ENCODE results near the gene SNX20.

SNX20 gene, protein sequence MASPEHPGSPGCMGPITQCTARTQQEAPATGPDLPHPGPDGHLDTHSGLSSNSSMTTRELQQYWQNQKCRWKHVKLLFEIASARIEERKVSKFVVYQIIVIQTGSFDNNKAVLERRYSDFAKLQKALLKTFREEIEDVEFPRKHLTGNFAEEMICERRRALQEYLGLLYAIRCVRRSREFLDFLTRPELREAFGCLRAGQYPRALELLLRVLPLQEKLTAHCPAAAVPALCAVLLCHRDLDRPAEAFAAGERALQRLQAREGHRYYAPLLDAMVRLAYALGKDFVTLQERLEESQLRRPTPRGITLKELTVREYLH

DNA sequence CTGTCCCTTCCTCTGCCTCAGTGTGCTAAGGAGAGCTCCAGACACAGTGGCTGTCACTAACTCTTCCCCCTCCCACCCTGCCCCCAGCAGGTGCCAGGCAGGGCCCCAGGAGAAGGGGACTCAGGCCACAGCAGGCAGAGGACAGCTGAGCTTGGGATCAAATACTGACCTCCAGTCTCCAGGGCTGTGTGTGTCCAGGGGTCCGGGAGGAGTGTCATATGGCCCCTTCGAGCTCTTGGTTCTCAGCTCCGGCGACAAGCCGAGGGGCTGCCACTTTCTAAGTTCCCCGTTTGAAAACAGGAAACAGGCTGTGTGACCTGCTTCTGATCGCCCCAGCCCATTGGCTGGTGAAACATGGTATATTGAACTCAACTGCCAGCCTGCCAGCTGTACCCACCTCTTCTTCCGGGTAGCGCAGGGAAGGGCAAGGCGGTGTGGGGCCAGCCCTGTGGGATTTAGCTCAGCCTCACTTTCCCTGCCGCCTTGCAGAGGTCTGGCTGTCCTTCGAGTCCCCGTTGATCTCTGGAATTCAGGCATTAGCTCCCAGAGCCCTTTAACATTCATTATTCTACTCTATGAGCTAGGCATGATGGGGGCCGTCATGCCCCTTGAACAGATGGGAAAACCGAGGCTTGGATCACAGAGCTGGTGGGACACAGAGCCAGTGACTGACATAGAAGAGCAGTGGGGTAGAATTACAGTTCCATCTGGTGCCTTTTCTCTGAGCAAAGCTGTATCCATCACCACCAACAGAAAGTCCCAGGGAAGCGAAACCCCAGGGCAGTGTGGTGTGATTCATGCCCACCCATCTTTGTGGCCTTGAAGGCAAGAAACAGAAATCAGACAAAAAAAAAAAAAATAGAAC, at the start of gene SNX20:
Gene SNX20, minus strand, starts transcription at position 292 of the 865 bp plus-strand sequence. CDS start 3,786 bp downstream, outside the sequence.
- FAIRE-seq (no peak), DNase-seq (ENCODE audit: low spot score) (no peak)

DNA sequence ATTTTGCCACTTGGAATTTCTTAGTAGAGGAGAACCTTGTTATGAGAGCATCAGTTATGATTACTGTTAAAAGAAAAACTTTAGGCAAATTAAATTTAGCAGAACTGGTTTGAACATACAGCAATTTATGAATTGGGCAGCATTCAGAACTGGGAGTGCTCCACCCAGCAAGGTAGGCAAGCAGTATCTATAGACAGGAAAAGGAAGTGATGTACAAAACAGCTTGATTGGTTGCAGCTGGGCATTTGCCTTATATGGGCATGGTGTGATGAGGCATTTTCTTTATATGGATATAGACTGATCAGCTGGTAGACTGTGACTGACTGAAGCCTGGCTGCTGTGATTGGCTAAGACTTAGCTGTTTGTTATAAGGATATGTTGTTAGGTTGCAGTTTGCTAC, 43.2 kb upstream of the SNX20 start:
- no peak for DNase-seq (ENCODE audit: low spot score)
- FAIRE-seq, result no peak

DNA sequence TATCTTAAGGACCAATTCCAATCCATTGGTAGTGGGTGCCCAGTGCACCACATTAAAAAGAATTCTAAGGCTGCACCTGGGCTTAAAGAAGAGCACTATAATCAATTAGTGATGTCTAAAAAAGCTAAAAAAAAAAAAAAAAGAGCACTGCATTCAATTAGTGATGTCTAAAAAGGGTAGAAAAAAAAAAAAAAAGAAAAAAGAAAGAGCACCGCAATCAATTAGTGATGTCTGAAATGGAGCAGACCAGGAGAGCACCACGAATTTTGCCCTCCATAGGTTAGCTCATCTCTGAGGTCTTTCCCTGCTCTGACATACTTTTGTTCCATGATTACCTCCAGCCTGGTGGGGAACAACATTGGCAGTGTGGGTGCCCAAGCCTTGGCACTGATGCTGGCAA, 41.8 kb upstream of the SNX20 start:
- FAIRE-seq (no peak), DNase-seq (ENCODE audit: low spot score) (no peak)

DNA sequence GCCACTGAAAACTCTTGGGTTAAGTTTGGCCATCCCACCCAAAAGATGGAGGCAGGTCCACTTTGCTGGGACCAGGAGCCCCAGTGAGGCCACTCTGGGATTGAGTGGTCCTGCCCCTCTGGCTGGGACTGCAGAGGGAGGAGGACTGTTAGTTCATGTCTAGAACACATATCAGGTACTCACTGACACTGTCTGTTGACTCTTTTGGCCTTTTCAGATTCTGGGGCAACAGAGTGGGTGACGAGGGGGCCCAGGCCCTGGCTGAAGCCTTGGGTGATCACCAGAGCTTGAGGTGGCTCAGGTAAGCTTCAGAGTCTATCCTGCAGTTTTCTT, 41.3 kb upstream of the SNX20 start:
- DNase-seq (ENCODE audit: low spot score), result no peak
- no peak for FAIRE-seq

DNA sequence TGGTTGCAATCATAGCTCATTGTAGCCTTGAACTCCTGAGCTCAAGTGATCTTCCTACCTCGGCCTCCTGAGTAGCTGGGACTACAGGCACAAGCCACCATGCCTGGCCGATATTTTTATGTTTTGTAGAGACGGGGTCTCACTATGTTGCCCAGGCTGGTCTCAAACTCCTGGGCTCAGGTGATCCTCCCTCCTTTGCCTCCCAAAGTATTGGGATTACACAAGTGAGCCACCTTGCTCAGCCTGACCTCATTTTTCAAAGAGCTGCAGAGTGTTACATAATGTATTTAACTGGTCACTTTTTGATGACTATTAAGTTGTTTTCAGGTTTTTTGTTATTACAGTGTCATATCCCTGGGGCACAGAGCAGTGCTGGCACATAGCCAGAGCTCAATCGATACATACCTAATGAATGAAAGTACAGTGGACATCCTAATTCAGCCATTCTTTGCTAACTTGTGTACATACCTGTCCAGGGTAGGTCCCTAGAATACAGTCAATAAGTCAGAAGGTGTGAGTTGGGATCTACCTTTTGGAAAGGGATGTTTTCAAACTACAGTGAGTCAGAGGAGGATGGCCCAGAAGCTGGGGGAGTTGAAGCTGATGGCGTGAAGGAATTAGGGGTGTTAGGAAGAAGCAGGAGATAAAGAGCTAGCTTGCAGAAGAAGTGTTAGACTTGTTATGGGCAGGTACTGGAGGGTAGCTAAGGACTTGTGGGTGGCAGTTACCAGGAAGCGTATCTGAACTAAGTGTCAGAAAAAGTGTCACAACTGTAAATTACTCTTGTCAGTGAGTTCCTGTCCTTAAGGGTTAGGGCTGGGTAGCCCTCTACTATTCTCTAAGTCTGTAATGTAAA, 40.7 kb upstream of the SNX20 start:
- DNase-seq (ENCODE audit: low spot score) (no peak), FAIRE-seq (no peak)

DNA sequence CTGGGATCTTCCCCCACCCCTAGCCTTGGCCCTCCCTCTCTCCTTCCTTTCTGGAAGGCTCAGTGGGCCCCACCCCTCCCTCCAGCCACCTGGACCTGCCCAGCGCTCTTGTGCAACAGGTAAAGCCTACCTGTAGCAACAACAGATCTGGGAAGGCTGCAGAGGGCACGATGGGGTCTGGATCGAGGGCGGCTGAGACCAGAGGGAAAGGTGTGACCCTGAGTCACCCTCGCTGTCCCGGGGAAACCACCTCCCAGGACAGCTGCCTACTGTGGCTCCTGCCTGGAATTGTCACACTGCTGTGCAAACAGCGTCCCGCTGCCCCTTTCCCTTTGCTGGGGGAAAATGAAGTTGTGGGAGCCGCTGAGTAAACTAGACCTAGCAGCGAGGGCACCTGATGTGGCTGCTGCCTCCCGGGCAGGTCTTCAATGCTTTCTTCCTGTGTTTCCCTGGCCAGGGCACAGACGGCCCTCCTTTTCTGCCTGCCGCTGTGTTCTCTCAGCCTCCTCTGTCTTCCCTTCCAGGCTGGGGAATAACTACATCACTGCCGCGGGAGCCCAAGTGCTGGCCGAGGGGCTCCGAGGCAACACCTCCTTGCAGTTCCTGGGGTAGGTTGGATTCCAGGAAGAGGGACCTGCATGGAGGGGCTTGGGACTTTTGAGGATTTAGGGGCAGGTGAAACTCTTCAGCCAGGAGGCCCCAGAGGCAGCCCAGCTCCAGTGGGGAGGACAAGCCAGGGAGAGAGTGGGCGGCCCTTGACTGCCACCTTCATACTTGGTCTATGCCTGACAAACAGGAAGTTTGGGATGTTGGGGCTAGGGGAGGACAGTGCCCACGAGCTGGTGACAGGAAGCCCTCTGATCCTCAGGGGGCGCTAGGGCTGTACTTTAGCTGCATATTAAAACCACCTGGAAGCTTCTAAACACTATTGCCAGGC, 38.6 kb upstream of the SNX20 start:
- FAIRE-seq (no peak), DNase-seq (ENCODE audit: low spot score) (no peak)

DNA sequence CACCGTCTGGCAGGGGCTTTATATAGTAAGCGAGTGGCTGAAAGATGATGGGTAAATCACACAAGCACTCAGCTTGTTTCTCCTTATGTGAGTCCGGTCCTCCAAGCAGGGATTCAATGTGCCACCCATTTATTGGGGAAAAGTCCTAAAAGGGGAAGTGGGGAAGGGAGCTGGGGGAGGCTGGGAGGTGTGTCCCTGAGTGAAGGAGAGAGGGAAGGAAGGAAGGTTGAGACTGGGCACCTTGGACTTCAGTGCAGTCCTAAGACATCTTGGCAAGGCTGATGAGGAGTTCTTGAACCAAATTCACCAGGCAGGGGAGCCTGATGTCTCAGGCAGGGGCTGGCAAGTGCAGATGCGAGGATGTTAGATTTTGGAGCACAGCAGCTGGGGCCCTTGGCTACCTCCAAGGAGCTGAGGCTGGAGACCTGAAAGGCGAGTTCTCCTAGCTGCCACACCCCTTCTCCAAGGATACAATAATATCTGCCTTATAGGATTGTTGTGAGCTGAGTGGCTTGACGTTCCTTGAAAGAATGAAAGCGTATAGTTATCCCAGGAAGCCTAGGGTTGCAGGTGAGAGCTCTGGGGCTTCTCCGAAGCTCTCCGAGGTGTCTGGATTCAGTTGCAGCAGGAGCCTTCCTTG, 37.8 kb upstream of the SNX20 start:
- DNase-seq (ENCODE audit: low spot score) (no peak), FAIRE-seq (no peak)

DNA sequence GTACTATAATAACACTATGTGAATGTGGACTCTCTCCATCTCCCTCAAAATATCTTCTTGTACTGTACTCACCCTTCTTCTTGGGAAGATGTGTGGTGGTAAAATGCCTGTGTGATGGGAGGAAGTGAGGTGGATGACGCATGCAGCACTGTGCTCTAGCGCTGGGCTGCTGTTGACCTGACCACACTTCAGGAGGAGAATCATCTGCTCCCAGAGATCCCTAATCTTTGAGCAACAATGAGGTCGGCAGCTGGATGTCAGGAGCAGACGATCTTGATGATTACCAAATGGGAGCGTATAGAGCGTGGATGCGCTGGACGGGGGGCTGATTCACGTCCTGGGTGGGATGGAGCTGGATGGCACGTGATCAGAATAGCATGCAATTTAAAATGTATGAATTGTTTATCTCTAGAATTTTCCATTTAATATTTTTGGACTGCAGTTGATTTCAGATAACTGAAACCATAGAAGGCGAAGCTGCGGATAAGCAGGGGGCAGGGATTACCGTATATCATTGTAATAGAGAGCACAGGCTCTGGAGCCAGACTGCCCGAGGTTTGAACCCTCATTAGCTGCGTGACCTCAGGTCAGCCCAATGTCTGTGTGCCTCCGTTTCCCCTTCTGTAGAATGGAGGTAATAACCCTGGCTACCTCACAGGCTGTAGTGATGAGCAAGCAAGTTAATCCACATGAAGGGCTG, 37.1 kb upstream of the SNX20 start:
- no peak for DNase-seq (ENCODE audit: low spot score)
- FAIRE-seq, result no peak

DNA sequence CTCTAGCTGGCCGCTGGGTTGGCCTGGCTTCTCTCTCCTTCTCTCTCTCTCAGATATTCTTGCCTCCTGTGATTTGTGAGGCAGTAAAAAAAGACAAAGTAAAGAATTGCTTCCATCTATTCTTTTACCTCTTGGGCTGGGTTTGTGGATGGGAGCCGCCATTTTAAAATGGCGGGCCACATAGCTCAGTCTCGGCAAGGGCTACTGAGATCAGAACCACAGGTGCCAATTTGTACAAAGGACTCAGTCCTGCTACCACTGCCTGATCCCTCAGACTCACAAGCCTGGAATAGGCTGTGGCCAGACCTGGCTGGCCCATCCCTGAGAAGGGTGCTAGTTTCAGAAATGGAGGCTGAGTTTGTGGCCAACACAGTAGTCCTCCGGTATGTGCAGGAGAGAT, 36.4 kb upstream of the SNX20 start:
- no peak for FAIRE-seq
- DNase-seq (ENCODE audit: low spot score), result no peak

DNA sequence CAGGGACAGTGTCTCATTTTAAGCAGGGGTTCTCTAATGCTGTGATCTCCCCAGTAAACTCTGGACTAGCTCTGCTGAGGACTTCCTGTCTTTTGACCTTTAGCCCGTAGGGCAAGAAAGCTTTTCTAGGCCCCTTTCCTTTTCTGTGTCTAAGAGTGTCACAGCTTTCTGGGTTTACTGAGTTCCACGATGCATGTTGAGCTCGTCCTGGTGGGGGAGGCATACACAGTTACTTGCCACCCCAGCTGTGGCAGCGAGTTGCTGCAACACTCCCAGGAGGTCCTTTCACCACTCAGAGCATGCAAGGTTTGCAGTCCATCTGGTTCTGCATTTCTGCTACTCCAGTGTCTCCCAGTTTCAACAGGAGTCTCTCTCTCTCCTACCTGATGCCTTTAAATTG, 36.0 kb upstream of the SNX20 start:
- no peak for DNase-seq (ENCODE audit: low spot score)
- no peak for FAIRE-seq

DNA sequence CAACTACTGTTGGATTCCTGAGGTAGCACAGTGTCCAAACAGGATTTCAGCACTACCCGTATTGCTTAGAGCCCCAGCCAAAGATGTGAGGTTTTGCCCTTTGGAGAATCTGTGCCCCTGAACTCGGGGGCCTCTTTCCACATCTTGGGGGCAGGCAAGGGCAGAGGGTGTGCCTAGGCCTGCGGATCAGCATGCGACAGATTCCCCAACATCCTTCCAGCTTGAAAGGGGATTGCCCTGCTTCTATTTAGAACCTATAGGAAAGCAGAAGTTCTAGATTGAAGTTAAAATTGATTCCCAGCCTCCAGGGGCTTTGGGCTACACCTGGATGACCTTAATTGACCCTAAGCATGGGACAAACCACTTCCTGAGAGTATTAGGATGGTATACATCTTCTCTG, 31.8 kb upstream of the SNX20 start:
- FAIRE-seq (no peak), DNase-seq (ENCODE audit: low spot score) (no peak)

DNA sequence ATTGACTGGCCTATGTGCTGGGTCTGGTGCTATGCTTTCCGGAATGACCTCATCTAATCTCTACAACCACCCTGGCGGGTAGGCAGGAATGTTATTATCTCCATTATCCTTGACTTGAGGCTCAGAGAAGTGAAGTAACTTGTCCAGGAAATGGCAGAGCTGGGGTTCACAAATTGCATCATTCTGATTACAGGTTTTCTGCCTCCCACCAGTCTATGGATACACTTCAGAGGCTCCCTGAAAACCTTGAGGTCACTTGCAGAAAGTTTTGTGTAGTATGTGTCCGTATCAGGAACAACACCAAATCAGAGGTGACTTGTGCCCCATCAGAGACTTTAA, 31.4 kb upstream of the SNX20 start:
- FAIRE-seq, result no peak
- DNase-seq (ENCODE audit: low spot score), result no peak

DNA sequence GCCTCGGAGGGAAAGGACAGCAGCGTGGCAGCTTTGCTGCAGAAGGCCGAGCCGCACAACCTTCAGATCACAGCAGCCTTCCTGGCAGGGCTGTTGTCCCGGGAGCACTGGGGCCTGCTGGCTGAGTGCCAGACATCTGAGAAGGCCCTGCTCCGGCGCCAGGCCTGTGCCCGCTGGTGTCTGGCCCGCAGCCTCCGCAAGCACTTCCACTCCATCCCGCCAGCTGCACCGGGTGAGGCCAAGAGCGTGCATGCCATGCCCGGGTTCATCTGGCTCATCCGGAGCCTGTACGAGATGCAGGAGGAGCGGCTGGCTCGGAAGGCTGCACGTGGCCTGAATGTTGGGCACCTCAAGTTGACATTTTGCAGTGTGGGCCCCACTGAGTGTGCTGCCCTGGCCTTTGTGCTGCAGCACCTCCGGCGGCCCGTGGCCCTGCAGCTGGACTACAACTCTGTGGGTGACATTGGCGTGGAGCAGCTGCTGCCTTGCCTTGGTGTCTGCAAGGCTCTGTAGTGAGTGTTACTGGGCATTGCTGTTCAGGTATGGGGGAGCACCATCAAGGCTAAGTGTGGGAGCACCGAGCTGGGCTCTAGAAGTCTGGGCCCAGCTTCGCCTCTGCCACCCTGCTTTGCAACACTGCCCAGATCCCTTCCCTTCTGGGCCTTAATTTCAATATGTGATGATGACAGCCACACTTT, 30.9 kb upstream of the SNX20 start:
- FAIRE-seq, result no peak
- no peak for DNase-seq (ENCODE audit: low spot score)

DNA sequence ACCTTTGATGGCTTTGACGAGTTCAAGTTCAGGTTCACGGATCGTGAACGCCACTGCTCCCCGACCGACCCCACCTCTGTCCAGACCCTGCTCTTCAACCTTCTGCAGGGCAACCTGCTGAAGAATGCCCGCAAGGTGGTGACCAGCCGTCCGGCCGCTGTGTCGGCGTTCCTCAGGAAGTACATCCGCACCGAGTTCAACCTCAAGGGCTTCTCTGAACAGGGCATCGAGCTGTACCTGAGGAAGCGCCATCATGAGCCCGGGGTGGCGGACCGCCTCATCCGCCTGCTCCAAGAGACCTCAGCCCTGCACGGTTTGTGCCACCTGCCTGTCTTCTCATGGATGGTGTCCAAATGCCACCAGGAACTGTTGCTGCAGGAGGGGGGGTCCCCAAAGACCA, 29.9 kb upstream of the SNX20 start:
- DNase-seq (ENCODE audit: low spot score) (no peak), FAIRE-seq (no peak)

DNA sequence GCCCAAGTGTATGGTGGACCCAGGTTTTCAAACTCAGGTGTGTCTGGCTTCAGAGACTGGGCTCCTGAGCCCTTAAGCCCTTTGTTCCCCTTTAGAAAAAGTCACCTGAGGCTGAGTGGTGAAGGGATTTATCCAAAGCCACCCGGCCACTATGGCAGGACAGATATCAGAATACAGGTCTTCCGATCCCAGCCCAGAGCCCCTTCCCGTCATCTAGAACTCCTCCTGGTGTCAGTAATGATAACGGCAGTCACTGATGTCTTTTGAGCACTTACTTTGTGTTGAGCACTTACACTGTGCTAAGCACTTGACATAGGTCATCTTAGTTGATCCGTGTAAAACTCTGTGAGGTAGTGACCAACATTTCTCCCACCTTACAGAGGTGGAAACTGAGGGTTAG, 28.9 kb upstream of the SNX20 start:
- DNase-seq (ENCODE audit: low spot score) (no peak), FAIRE-seq (no peak)

DNA sequence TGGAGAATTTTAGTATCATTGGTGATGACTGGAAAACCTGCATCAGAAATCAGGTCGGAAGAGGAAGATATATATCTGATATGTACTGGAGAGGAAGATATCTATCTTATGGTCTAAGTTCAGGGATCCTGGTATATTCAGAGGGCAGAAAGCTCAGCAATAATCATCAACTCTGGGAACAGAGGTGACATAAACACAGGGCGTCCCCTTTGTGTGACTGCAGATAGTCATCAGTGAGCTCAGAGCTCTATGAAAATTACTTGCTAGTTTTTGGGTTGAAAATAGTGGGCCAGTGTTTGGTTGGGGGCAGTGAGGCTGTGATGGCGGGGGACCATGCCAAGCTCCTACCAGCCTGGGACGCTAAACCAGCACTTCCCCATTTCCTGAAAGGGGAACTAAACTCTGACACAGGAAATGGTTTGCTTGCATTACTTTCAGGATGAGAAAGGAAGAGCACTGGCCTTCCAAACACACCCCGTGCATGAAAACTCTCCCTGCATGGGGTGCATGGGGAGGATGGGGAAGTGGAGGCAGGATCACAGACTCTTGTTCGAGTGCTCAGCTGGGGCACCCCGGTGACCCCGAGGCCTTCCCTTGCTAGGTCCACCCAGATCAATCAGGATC, 28.1 kb upstream of the SNX20 start:
- FAIRE-seq (no peak), DNase-seq (ENCODE audit: low spot score) (no peak)

DNA sequence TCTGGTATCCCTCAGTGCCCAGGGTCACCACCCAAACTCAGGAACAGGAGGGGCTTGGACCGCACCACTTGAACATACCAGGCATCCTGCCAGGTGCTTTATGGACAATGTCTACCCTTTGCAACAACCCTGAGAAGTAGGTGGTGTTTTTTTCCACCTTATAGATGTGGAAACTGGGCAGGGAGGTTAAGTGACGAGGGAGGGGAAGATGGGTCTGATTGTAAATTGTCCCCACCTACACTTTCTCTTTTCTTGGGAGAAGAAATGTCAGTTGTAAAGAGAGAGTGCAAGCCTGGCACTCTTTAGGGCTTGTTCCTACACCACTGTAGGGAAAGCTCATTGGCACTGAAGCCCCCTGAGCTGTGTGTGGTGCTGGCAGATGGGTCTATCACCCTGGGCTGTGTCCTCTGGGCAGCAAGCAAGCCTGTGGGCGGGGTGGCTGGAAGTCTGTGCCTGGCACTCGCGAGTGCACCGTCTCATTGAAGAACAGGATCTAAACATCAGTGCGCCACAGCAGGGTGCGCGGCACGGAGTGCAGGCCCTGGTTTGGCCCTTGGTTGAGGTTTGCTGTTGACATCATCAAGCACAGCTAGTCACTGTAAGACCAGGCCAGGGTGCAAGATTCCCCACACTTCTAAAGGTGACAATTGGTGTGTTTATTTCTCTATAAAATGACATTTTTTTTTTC, 27.4 kb upstream of the SNX20 start:
- DNase-seq (ENCODE audit: low spot score), result no peak
- FAIRE-seq, result no peak

DNA sequence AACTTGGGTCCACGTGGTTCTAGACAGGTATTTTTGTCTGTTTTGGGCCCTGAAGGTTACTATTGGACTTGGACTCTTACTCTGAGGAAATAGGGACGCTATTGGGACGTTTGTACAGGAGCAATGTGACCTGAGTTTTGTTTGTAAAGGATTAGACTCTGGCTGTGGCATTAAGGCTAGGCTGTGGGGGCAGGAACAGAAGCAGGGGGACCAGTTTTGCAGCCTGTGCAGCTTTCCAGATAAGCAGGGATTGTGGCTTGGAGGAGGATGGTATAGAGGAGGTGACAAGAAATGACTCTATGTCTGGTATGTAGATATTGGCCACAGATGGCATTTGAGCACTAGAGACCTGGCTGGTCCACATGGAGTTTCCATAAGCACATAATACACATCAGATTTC, 25.1 kb upstream of the SNX20 start:
- FAIRE-seq (no peak), DNase-seq (ENCODE audit: low spot score) (no peak)
